Measurements from ENCODE around the gene TNFSF4. TPM values are rescaled to one million over a fixed set of nuclear protein-coding genes. Genes with fewer than 3 reads are reported as not detected.

Gene TNFSF4, protein sequence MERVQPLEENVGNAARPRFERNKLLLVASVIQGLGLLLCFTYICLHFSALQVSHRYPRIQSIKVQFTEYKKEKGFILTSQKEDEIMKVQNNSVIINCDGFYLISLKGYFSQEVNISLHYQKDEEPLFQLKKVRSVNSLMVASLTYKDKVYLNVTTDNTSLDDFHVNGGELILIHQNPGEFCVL
- total RNA-seq (2012; rRNA removed) = 19.7 and 23.6 TPM in 2 replicates
- polyA plus RNA-seq (2012; rRNA removed) = 10.8 and 13.4 TPM in 2 replicates
- 3.0 and 3.2 TPM in 2 replicates for polyA plus RNA-seq (2012; cell fraction: cytosol; rRNA removed)
- 1.1 and 8.4 TPM in 2 replicates for polyA plus RNA-seq (2012; cell fraction: nucleus; rRNA removed; ENCODE audit: low replicate concordance)
- percentile 82 among the genes with signal in this experiment for Bru-seq, nascent RNA
- percentile 48 among the genes with signal in this experiment for BruChase-seq, experiment 1, labeled RNA remaining after a 6-hour chase
- percentile 72 among the genes with signal in this experiment for BruChase-seq, experiment 2, labeled RNA remaining after a 2-hour chase
- long read RNA-seq, transcript TNFSF4-202 (3 exons, 3,429 nt) = major isoform, 16 of 33 reads
- long read RNA-seq, transcript TNFSF4-201 (3 exons, 3,470 nt) = minor isoform, 12 of 33 reads
- long read RNA-seq, partial matches to known transcripts = 0 of 33 reads
- long read RNA-seq, other reads (novel, unspliced or antisense) = 5 of 33 reads

GRCh38 chr1:173206816-173207568 lies at the start of gene TNFSF4:
Gene TNFSF4 (minus strand): TSS chr1:173207331. CDS start chr1:173207176, 155 bp downstream.
- H3K9me3 ChIP-seq (ENCODE audit: control insufficient read depth, insufficient read depth, low read length) = no peaks in the 10 kb centered on the region
- H2BK120ac ChIP-seq (ENCODE audit: low read depth, low read length) = peak within 1 kb of the TSS; percentile 89
- ChIA-PET CTCF (no interaction called here), POLR2A (ENCODE audit: unreplicated experiment) (interaction anchor here (0.7 to 1.2 kb wide), 4 partner anchors 84 to 459 kb away, joined by 3 read pairs; no protein-coding TSS in a partner anchor)
- H3K36me3 ChIP-seq (ENCODE audit: control insufficient read depth, insufficient read depth, low read length) = no peaks in the 10 kb centered on the region
- H2AFZ ChIP-seq (replicated peaks; ENCODE audit: low read length, poor library complexity) = peak within 1 kb of the TSS; percentile 80
- peak within 1 kb of the TSS; percentile 37; the same call in 1 of the 2 replicates for H2AK5ac ChIP-seq (ENCODE audit: low read depth, low read length)
- H3K4ac ChIP-seq (ENCODE audit: low read depth, low read length) = peak within 1 kb of the TSS; percentile 86
- H3K9me1 ChIP-seq (ENCODE audit: insufficient read depth, low read length) = no peaks in the 10 kb centered on the region; the same call in 1 of the 2 replicates
- peak within 1 kb of the TSS; percentile 8 to 81 for H4K8ac ChIP-seq (ENCODE audit: low read depth in 2 of 2, low read length in 2 of 2)
- peak within 1 kb of the TSS; percentile 21; the same call in 1 of the 2 replicates for H3K18ac ChIP-seq (ENCODE audit: low read depth, low read length)
- H3K4me3 ChIP-seq (ENCODE audit: insufficient read depth, low read depth, low read length) = peak within 1 kb of the TSS; percentile 29; the same call in 1 of the 2 replicates
- peak within 1 kb of the TSS; percentile 94 for H3K14ac ChIP-seq (replicated peaks; ENCODE audit: low read depth, low read length)
- H2AK9ac ChIP-seq (replicated peaks; ENCODE audit: low read depth, low read length, poor library complexity) = peak within 1 kb of the TSS; percentile 55
- H3K27ac ChIP-seq (ENCODE audit: insufficient read depth, low read length) = peak within 1 kb of the TSS; percentile 10; the same call in 1 of the 2 replicates
- H3K79me1 ChIP-seq (ENCODE audit: low read depth in 1 of 2, low read length in 2 of 2) = peaks cover 0 to 19% of the 10 kb centered on the region in 2 experiments; a peak in 1 of 4 replicates
- dilution Hi-C loops (cut with HindIII; ENCODE audit: low sequenced_read_pairs, unreplicated experiment) (no loop called here), in situ Hi-C loops (cut with MboI; ENCODE audit: low sequenced_read_pairs) (loop anchor here (5.0 kb wide), 1 partner anchor 385 kb away; no protein-coding TSS in a partner anchor), intact Hi-C loops (cut with micrococcal nuclease) (loop anchor here (2.0 to 5.0 kb wide), 2 partner anchors 206 to 615 kb away; partner anchors contain the start of genes CENPL and DARS2)
- H4K20me1 ChIP-seq (ENCODE audit: insufficient read depth, low read length) = no peaks in the 10 kb centered on the region
- ATAC-seq (ENCODE audit: low read depth) (peak; percentile 7; the same call in 1 of the 2 replicates), DNase-seq (peak; percentile 43)
- BruUV-seq (replicated peaks) = no TSS peak
- H3K4me1 ChIP-seq (ENCODE audit: control insufficient read depth, insufficient read depth, low read length) = peaks cover 14% of the 10 kb centered on the region
- H3K27me3 ChIP-seq (ENCODE audit: control insufficient read depth, insufficient read depth, low read length) = no peaks in the 10 kb centered on the region
- peak within 1 kb of the TSS; percentile 85; the same call in 2 of the 3 replicates for H2BK15ac ChIP-seq (ENCODE audit: low read depth, low read length)
- H3K23ac ChIP-seq (ENCODE audit: low read depth, low read length) = peak within 1 kb of the TSS; percentile 91
- H2BK5ac ChIP-seq (ENCODE audit: low read depth, low read length, poor library complexity, severe bottlenecking) = peak within 1 kb of the TSS; percentile 36
- peak within 1 kb of the TSS; percentile 82 for H2BK20ac ChIP-seq (ENCODE audit: low read depth, low read length)
- WGBS, 2 experiments (ENCODE audit: extremely low coverage in 2 of 2, insufficient read length in 1 of 2) = no CpG with 5 or more reads among the region's 11 CpGs
- TF ChIP-seq MAZ (IDR thresholded peaks at IDR 0.05; ENCODE audit: borderline replicate concordance, low read depth, low read length) (no peak), NFE2L2 (IDR thresholded peaks at IDR 0.05; ENCODE audit: low read depth, low read length) (no peak), SMC3 (IDR thresholded peaks at IDR 0.05; ENCODE audit: low read depth, low read length) (no peak), CHD1 (IDR thresholded peaks at IDR 0.05; ENCODE audit: low read depth, low read length) (no peak)
- peak within 1 kb of the TSS; percentile 56 for H3K4me2 ChIP-seq (ENCODE audit: low read depth, low read length)
- H3K9ac ChIP-seq (ENCODE audit: low read depth, low read length) = peak within 1 kb of the TSS; percentile 33
- peak within 1 kb of the TSS; percentile 89 for H4K91ac ChIP-seq (ENCODE audit: insufficient read depth, low read depth, low read length)
- H4K5ac ChIP-seq (ENCODE audit: low read depth, low read length) = peak within 1 kb of the TSS; percentile 20; the same call in 1 of the 2 replicates
- H3K56ac ChIP-seq (ENCODE audit: extremely low read depth, insufficient read depth, low read length) = peak within 1 kb of the TSS; percentile 84; the same call in 1 of the 2 replicates
